Neural cell (in vitro differentiated cells): ENCODE data around the gene FHOD3. TPM values are rescaled to one million over a fixed set of nuclear protein-coding genes. Genes with fewer than 3 reads are reported as not detected.

Experiments
- H2AFZ ChIP-seq: fragments of 200-600, 300-800 bp; sonication (generic), shearing (Covaris generic); 2 replicates; pipeline ENCODE4 v1.6.0; 2014; ENCODE audit warnings: low read depth, mild to moderate bottlenecking, antibody characterized with exemption, low read length, moderate library complexity
- H3F3A ChIP-seq: fragments of 200-600 bp; shearing (Covaris generic); 2 replicates; pipeline ENCODE4 v1.6.1; 2016; ENCODE audit warnings: mild to moderate bottlenecking, moderate library complexity, mixed read lengths, antibody characterized with exemption, low read length; ENCODE audit not compliant: insufficient read depth, poor library complexity, severe bottlenecking
- H3K27ac ChIP-seq: fragments of 200-600, 300-800 bp; sonication (generic), shearing (Covaris generic); 2 replicates; pipeline ENCODE4 v1.5.1; 2014; ENCODE audit warnings: mild to moderate bottlenecking, low read length, moderate library complexity
- H3K27me3 ChIP-seq: fragments of 300-800, 200-600 bp; sonication (generic), shearing (Covaris generic); 2 replicates; pipeline ENCODE4 v1.6.0; 2014; ENCODE audit warnings: mild to moderate bottlenecking, low read depth, low read length, moderate library complexity; ENCODE audit not compliant: insufficient read depth
- H3K36me3 ChIP-seq: fragments of 300-800, 200-600 bp; sonication (generic), shearing (Covaris generic); 2 replicates; pipeline ENCODE4 v1.5.1; 2014; ENCODE audit warnings: mild to moderate bottlenecking, antibody characterized with exemption, low read length, moderate library complexity; ENCODE audit not compliant: insufficient read depth
- H3K4me2 ChIP-seq: fragments of 300-800, 200-600 bp; sonication (generic), shearing (Covaris generic); 2 replicates; pipeline ENCODE4 v1.6.0; 2014; ENCODE audit warnings: mild to moderate bottlenecking, low read length
- H3K4me3 ChIP-seq: fragments of 300-800, 200-600 bp; sonication (generic), shearing (Covaris generic); 2 replicates; pipeline ENCODE4 v1.5.1; 2014; ENCODE audit warnings: mild to moderate bottlenecking, low read length, moderate library complexity
- H3K79me2 ChIP-seq: fragments of 200-600 bp; shearing (Covaris generic); replicated peaks from 2 replicates; pipeline ENCODE4 v1.6.0; 2014; ENCODE audit warnings: mild to moderate bottlenecking, low read length, moderate library complexity; ENCODE audit not compliant: insufficient read depth
- H3K9ac ChIP-seq: fragments of 300-800, 200-600 bp; sonication (generic), shearing (Covaris generic); 2 replicates; pipeline ENCODE4 v1.6.1; 2016; ENCODE audit warnings: mild to moderate bottlenecking, low read length, mixed read lengths
- H3K9me2 ChIP-seq: fragments of 200-600 bp; shearing (Covaris generic); 2 replicates; pipeline ENCODE4 v1.6.1; 2016; ENCODE audit warnings: mild to moderate bottlenecking, low read length, mixed read lengths; ENCODE audit not compliant: insufficient read depth
- H3K9me3 ChIP-seq: fragments of 200-600, 300-800 bp; sonication (generic), shearing (Covaris generic); 2 replicates; pipeline ENCODE4 v1.6.1; 2016; ENCODE audit warnings: mild to moderate bottlenecking, mixed run types, low read length, moderate library complexity, mixed read lengths
- H4K20me1 ChIP-seq: fragments of 200-600 bp; shearing (Covaris generic); 2 replicates; pipeline ENCODE4 v1.6.1; 2016; ENCODE audit warnings: mild to moderate bottlenecking, mixed run types; ENCODE audit not compliant: insufficient read depth
- EP300 ChIP-seq: fragments of 450-650 bp; conservative IDR thresholded peaks from 2 replicates; pipeline ENCODE4 v1.6.1; 2014; ENCODE audit warnings: antibody characterized with exemption, mild to moderate bottlenecking, moderate library complexity; ENCODE audit not compliant: poor library complexity, severe bottlenecking
- EZH2 ChIP-seq: fragments of 200-600, 300-800 bp; shearing (Covaris generic), sonication (generic); IDR thresholded peaks from 2 replicates; pipeline ENCODE4 v1.6.1; 2014; ENCODE audit warnings: antibody characterized with exemption, low read length, borderline replicate concordance, mild to moderate bottlenecking; ENCODE audit not compliant: insufficient read depth, poor library complexity, severe bottlenecking
- MXI1 ChIP-seq: fragments of 450-650 bp; conservative IDR thresholded peaks from 2 replicates; pipeline ENCODE4 v1.6.1; 2014; ENCODE audit warnings: antibody characterized with exemption, mild to moderate bottlenecking; ENCODE audit not compliant: poor library complexity, severe bottlenecking
- POLR2AphosphoS5 ChIP-seq: IDR thresholded peaks from 2 replicates; pipeline ENCODE4 v1.6.1; 2012
- RAD21 ChIP-seq: fragments of 450-650 bp; conservative IDR thresholded peaks from 2 replicates; pipeline ENCODE4 v1.6.1; 2014; ENCODE audit warnings: antibody characterized with exemption, mild to moderate bottlenecking, moderate library complexity
- SMC3 ChIP-seq: fragments of 450-650 bp; conservative IDR thresholded peaks from 2 replicates; pipeline ENCODE4 v1.6.1; 2014; ENCODE audit warnings: antibody characterized with exemption, mild to moderate bottlenecking, moderate library complexity; ENCODE audit not compliant: poor library complexity
- TAF1 ChIP-seq: IDR thresholded peaks from 2 replicates; pipeline ENCODE4 v1.6.1; 2012; ENCODE audit warnings: low read depth
- polyA plus RNA-seq: library from polyadenylated mRNA; depleted of rRNA; stranded (reverse); fragments of >200 nt; gene quantifications from 2 replicates; pipeline ENCODE4 v1.2.3, GENCODE V29; 2014
- TF ChIP-seq, protein P1 (sequence below): fragments of 450-650 bp; IDR thresholded peaks from 2 replicates; pipeline ENCODE4 v1.5.1; 2014; ENCODE audit warnings: antibody characterized with exemption, mild to moderate bottlenecking, moderate library complexity; ENCODE audit not compliant: poor library complexity, severe bottlenecking
- TF ChIP-seq, protein P2 (sequence below): IDR thresholded peaks from 2 replicates; pipeline ENCODE4 v1.6.1; 2012; ENCODE audit warnings: borderline replicate concordance

The FHOD3 gene
- polyA plus RNA-seq, 1 donor from 2014 or later, result 19.4 TPM

DNA sequence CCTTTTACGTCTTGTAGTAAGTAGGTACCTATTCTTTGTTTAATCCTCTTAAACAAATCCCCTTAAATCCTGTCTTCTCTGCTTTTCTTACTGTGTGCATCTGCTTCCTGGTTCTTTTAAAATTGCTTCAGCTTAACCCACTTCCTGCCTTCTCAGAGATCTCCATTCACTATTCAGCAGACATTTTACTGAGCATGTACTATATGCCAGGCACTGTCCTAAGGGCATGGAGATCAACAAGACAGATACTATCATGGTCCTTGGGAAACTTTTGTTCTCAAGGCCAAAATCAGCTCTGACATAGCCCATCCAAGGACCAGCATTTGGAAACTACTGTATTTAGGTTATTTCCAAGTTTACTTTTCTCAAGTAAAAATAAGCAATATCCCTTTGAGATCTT, 303.8 kb downstream of the FHOD3 start:
- no peaks in the 10 kb centered on the region for H3K27me3 ChIP-seq
- H3K9ac ChIP-seq, result no peak overlapping the region
- no peak overlapping the region for H3K4me2 ChIP-seq
- TF ChIP-seq, protein P1, sequence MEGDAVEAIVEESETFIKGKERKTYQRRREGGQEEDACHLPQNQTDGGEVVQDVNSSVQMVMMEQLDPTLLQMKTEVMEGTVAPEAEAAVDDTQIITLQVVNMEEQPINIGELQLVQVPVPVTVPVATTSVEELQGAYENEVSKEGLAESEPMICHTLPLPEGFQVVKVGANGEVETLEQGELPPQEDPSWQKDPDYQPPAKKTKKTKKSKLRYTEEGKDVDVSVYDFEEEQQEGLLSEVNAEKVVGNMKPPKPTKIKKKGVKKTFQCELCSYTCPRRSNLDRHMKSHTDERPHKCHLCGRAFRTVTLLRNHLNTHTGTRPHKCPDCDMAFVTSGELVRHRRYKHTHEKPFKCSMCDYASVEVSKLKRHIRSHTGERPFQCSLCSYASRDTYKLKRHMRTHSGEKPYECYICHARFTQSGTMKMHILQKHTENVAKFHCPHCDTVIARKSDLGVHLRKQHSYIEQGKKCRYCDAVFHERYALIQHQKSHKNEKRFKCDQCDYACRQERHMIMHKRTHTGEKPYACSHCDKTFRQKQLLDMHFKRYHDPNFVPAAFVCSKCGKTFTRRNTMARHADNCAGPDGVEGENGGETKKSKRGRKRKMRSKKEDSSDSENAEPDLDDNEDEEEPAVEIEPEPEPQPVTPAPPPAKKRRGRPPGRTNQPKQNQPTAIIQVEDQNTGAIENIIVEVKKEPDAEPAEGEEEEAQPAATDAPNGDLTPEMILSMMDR, result no peak
- TF ChIP-seq EP300 (no peak), RAD21 (no peak), SMC3 (no peak), TAF1 (no peak), POLR2AphosphoS5 (no peak), EZH2 (no peak), MXI1 (no peak)
- TF ChIP-seq, protein P2, sequence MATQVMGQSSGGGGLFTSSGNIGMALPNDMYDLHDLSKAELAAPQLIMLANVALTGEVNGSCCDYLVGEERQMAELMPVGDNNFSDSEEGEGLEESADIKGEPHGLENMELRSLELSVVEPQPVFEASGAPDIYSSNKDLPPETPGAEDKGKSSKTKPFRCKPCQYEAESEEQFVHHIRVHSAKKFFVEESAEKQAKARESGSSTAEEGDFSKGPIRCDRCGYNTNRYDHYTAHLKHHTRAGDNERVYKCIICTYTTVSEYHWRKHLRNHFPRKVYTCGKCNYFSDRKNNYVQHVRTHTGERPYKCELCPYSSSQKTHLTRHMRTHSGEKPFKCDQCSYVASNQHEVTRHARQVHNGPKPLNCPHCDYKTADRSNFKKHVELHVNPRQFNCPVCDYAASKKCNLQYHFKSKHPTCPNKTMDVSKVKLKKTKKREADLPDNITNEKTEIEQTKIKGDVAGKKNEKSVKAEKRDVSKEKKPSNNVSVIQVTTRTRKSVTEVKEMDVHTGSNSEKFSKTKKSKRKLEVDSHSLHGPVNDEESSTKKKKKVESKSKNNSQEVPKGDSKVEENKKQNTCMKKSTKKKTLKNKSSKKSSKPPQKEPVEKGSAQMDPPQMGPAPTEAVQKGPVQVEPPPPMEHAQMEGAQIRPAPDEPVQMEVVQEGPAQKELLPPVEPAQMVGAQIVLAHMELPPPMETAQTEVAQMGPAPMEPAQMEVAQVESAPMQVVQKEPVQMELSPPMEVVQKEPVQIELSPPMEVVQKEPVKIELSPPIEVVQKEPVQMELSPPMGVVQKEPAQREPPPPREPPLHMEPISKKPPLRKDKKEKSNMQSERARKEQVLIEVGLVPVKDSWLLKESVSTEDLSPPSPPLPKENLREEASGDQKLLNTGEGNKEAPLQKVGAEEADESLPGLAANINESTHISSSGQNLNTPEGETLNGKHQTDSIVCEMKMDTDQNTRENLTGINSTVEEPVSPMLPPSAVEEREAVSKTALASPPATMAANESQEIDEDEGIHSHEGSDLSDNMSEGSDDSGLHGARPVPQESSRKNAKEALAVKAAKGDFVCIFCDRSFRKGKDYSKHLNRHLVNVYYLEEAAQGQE, result no peak
- H3K27ac ChIP-seq, result no peak overlapping the region
- no peaks in the 10 kb centered on the region for H3K9me3 ChIP-seq
- no peaks in the 10 kb centered on the region for H3K79me2 ChIP-seq
- H3K36me3 ChIP-seq, result no peaks in the 10 kb centered on the region
- no peaks in the 10 kb centered on the region for H3K9me2 ChIP-seq
- H2AFZ ChIP-seq, result no peak overlapping the region
- H3F3A ChIP-seq, result no peaks in the 10 kb centered on the region
- no peak overlapping the region for H3K4me3 ChIP-seq
- H4K20me1 ChIP-seq, result no peaks in the 10 kb centered on the region

DNA sequence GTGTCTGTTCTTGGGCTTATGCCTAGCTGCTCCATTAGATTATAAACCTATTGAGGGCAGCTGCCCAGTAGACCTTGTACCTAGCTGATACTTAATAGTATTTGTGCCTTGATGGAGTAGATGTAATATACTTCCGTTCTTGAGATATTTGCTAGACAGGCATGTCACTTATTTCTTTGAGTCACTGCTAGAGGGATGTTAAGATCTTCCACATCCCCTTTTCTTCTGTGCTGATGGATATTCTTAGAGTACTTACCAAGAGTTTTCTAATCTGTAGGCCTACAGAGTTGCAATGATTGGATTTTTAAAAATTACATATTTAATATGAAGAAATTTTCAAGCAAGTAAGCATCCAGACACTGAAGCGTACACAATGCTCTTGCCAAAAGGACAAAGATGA, 304.6 kb downstream of the FHOD3 start:
- Histone ChIP-seq H3F3A (no peaks in the 10 kb centered on the region), H4K20me1 (no peaks in the 10 kb centered on the region), H3K4me3 (no peak overlapping the region), H3K4me2 (no peak overlapping the region), H2AFZ (no peak overlapping the region), H3K27ac (no peak overlapping the region), H3K27me3 (no peaks in the 10 kb centered on the region), H3K9me2 (no peaks in the 10 kb centered on the region), H3K9me3 (no peaks in the 10 kb centered on the region), H3K9ac (no peak overlapping the region), H3K36me3 (no peaks in the 10 kb centered on the region), H3K79me2 (no peaks in the 10 kb centered on the region)
- TF ChIP-seq SMC3 (no peak), EP300 (no peak), EZH2 (no peak), POLR2AphosphoS5 (no peak), RAD21 (no peak), MXI1 (no peak), TAF1 (no peak)
- TF ChIP-seq, protein P1, result no peak
